Liver (tissue), 9 donors: ENCODE data around the gene SSRP1. TPM values are rescaled to one million over a fixed set of nuclear protein-coding genes. Genes with fewer than 3 reads are reported as not detected.
A peak's percentile ranks its signal among the peaks of the same experiment; 100 is the strongest.

ENCODE experiments used
- DNase-seq: peaks from one replicate; pipeline ENCODE4 v3.0.0-alpha.2; 2017; ENCODE audit warnings: low spot score
- H3K27ac ChIP-seq, 2 donors: one replicate each; pipeline ENCODE4 v1.7.0; 2013; ENCODE audit warnings: inconsistent platforms in 2 of 2, low read length in 2 of 2, control low read depth in 1 of 2, low read depth in 1 of 2, mild to moderate bottlenecking in 1 of 2
- H3K27me3 ChIP-seq, 4 donors: one replicate each; pipeline versions ENCODE4 v1.6.1 to v1.7.0; 2013; ENCODE audit warnings: low read length in 3 of 4, inconsistent platforms in 1 of 4, mild to moderate bottlenecking in 1 of 4, moderate library complexity in 1 of 4; ENCODE audit not compliant: control insufficient read depth in 4 of 4, insufficient read depth in 4 of 4
- H3K36me3 ChIP-seq, 4 donors: one replicate each; pipeline versions ENCODE4 v1.6.1 to v1.7.0; 2013; ENCODE audit warnings: low read length in 3 of 4, mild to moderate bottlenecking in 3 of 4, low read depth in 1 of 4, moderate library complexity in 1 of 4; ENCODE audit not compliant: control insufficient read depth in 4 of 4, insufficient read depth in 3 of 4
- H3K4me1 ChIP-seq, 4 donors: one replicate each; pipeline versions ENCODE4 v1.6.1 to v1.7.0; 2013; ENCODE audit warnings: low read length in 3 of 4, mild to moderate bottlenecking in 3 of 4, moderate library complexity in 1 of 4; ENCODE audit not compliant: control insufficient read depth in 4 of 4, insufficient read depth in 4 of 4
- H3K4me3 ChIP-seq, 3 donors: one replicate each; pipeline versions ENCODE4 v1.6.1 to v1.7.0; 2013; ENCODE audit warnings: low read length in 3 of 3, control low read depth in 1 of 3, low read depth in 1 of 3, mild to moderate bottlenecking in 1 of 3
- H3K9ac ChIP-seq, 2 donors: one replicate each; pipeline ENCODE4 v1.7.0; 2013; ENCODE audit warnings: low read length in 2 of 2, mild to moderate bottlenecking in 2 of 2, moderate library complexity in 2 of 2, control low read depth in 1 of 2, low read depth in 1 of 2
- H3K9me3 ChIP-seq, 4 donors: one replicate each; pipeline versions ENCODE4 v1.6.1 to v1.7.0; 2013; ENCODE audit warnings: low read length in 3 of 4; ENCODE audit not compliant: control insufficient read depth in 4 of 4
- EGR1 ChIP-seq, 2 donors: IDR thresholded peaks; 2 replicates each; pipeline ENCODE4 v1.6.1; 2016 to 2018; ENCODE audit warnings: antibody characterized with exemption in 2 of 2, low read depth in 2 of 2
- FOXA1 ChIP-seq: IDR thresholded peaks from 2 replicates; pipeline ENCODE4 v1.6.1; 2016; ENCODE audit warnings: antibody characterized with exemption
- FOXA2 ChIP-seq: IDR thresholded peaks from 2 replicates; pipeline ENCODE4 v1.6.1; 2016; ENCODE audit warnings: antibody characterized with exemption
- GABPA ChIP-seq, 2 donors: IDR thresholded peaks in 1 of 2; conservative IDR thresholded peaks in 1 of 2; 2 replicates each; pipeline ENCODE4 v1.6.1; 2016; ENCODE audit warnings: antibody characterized with exemption in 2 of 2, mild to moderate bottlenecking in 1 of 2, moderate library complexity in 1 of 2
- HNF4A ChIP-seq, 2 donors: conservative IDR thresholded peaks; 2 replicates each; pipeline ENCODE4 v1.6.1; 2016; ENCODE audit warnings: antibody characterized with exemption in 2 of 2, mild to moderate bottlenecking in 2 of 2
- HNF4G ChIP-seq: IDR thresholded peaks from 2 replicates; pipeline ENCODE4 v1.6.1; 2016; ENCODE audit warnings: antibody characterized with exemption
- JUND ChIP-seq, 2 donors: IDR thresholded peaks; 2 replicates each; pipeline ENCODE4 v1.6.1; 2016; ENCODE audit warnings: antibody characterized with exemption in 2 of 2
- NR2F2 ChIP-seq: IDR thresholded peaks from 2 replicates; pipeline ENCODE4 v1.6.1; 2016; ENCODE audit warnings: antibody characterized with exemption
- RAD21 ChIP-seq, 2 donors: IDR thresholded peaks; 2 replicates each; pipeline ENCODE4 v1.6.1; 2016; ENCODE audit warnings: antibody characterized with exemption in 2 of 2, mild to moderate bottlenecking in 2 of 2
- REST ChIP-seq: IDR thresholded peaks from 2 replicates; pipeline ENCODE4 v1.6.1; 2016; ENCODE audit warnings: antibody characterized with exemption, mild to moderate bottlenecking
- RXRA ChIP-seq, 2 donors: IDR thresholded peaks; 2 replicates each; pipeline ENCODE4 v1.6.1; 2017 to 2018; ENCODE audit warnings: antibody characterized with exemption in 2 of 2, mild to moderate bottlenecking in 1 of 2
- SP1 ChIP-seq: IDR thresholded peaks from 2 replicates; pipeline ENCODE4 v1.6.1; 2018; ENCODE audit warnings: antibody characterized with exemption, mild to moderate bottlenecking
- TAF1 ChIP-seq: conservative IDR thresholded peaks from 2 replicates; pipeline ENCODE4 v1.6.1; 2016; ENCODE audit warnings: antibody characterized with exemption, mild to moderate bottlenecking
- YY1 ChIP-seq: IDR thresholded peaks from 2 replicates; pipeline ENCODE4 v1.6.1; 2016; ENCODE audit warnings: antibody characterized with exemption, mild to moderate bottlenecking
- WGBS: extraction: QIAGEN DNeasy Blood & Tissue Kit; methylation state at CpG from one replicate; pipeline ENCODE4 v1.1.7; 2013; 5-methylcytosine and 5-hydroxymethylcytosine counted together
- polyA plus RNA-seq, 2 donors: library from polyadenylated mRNA; stranded (reverse) in 1 of 2; unstranded in 1 of 2; fragments of 200-250 nt in 1 of 2; fragments of >200 nt in 1 of 2; fragmentation: Nextera tagmentation in 1 of 2; extraction: Ambion mirVana in 1 of 2; gene quantifications; one replicate each; pipeline versions ENCODE4 v1.2.1 to v1.2.3, GENCODE V29; 2013 to 2015
- total RNA-seq, 2 donors: library from RNA; depleted of rRNA; stranded (reverse); fragments of >200 nt; gene quantifications; one replicate each; pipeline ENCODE4 v1.2.3, GENCODE V29; 2014
- TF ChIP-seq, protein P1 (sequence below): IDR thresholded peaks from 2 replicates; pipeline ENCODE4 v1.6.1; 2016; ENCODE audit warnings: antibody characterized with exemption
- TF ChIP-seq, protein P2 (sequence below): IDR thresholded peaks from 2 replicates; pipeline ENCODE4 v1.6.1; 2016; ENCODE audit warnings: antibody characterized with exemption
- TF ChIP-seq, protein P3 (sequence below): IDR thresholded peaks from 2 replicates; pipeline ENCODE4 v1.6.1; 2016; ENCODE audit warnings: antibody characterized with exemption
- TF ChIP-seq, protein P4 (sequence below): fragments of 150-350 bp; IDR thresholded peaks from 2 replicates; pipeline ENCODE4 v1.5.1; 2017; ENCODE audit warnings: improper control_type of control experiment, low read depth, low read length; ENCODE audit not compliant: missing input control
- donor health status: healthy.
- donor health status: healthy.
- donor health status: healthy.
- donor health status: healthy.
- donor health status: healthy.

Gene SSRP1
- total and polyA plus RNA-seq, 4 donors, result 13.9 to 45.3 (median 28.4) TPM

- TF ChIP-seq, protein P1, sequence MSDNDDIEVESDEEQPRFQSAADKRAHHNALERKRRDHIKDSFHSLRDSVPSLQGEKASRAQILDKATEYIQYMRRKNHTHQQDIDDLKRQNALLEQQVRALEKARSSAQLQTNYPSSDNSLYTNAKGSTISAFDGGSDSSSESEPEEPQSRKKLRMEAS, result no peak
- TF ChIP-seq, protein P2, sequence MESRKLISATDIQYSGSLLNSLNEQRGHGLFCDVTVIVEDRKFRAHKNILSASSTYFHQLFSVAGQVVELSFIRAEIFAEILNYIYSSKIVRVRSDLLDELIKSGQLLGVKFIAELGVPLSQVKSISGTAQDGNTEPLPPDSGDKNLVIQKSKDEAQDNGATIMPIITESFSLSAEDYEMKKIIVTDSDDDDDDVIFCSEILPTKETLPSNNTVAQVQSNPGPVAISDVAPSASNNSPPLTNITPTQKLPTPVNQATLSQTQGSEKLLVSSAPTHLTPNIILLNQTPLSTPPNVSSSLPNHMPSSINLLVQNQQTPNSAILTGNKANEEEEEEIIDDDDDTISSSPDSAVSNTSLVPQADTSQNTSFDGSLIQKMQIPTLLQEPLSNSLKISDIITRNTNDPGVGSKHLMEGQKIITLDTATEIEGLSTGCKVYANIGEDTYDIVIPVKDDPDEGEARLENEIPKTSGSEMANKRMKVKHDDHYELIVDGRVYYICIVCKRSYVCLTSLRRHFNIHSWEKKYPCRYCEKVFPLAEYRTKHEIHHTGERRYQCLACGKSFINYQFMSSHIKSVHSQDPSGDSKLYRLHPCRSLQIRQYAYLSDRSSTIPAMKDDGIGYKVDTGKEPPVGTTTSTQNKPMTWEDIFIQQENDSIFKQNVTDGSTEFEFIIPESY, result no peak
- TF ChIP-seq EGR1 (IDR thresholded peaks at IDR 0.05; ENCODE audit: low read depth in 2 of 2), result no peak
- TF ChIP-seq FOXA2, result no peak
- no peak for TF ChIP-seq NR2F2
- TF ChIP-seq FOXA1, result no peak
- no peak for TF ChIP-seq HNF4G
- no peak for TF ChIP-seq HNF4A (conservative IDR thresholded peaks at IDR 0.05)
- no peak for TF ChIP-seq RAD21 (IDR thresholded peaks at IDR 0.05)
- TF ChIP-seq, protein P3, sequence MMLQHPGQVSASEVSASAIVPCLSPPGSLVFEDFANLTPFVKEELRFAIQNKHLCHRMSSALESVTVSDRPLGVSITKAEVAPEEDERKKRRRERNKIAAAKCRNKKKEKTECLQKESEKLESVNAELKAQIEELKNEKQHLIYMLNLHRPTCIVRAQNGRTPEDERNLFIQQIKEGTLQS, result no peak
- no peak for TF ChIP-seq YY1
- TF ChIP-seq GABPA (IDR thresholded peaks at IDR 0.05 in 1 of 2, conservative IDR thresholded peaks at IDR 0.05 in 1 of 2), result no peak
- TF ChIP-seq JUND (IDR thresholded peaks at IDR 0.05), result no peak
- no peak for TF ChIP-seq TAF1
- no peak for TF ChIP-seq REST
- no peak for TF ChIP-seq RXRA (IDR thresholded peaks at IDR 0.05)
- no peak for TF ChIP-seq SP1
- TF ChIP-seq, protein P4, sequence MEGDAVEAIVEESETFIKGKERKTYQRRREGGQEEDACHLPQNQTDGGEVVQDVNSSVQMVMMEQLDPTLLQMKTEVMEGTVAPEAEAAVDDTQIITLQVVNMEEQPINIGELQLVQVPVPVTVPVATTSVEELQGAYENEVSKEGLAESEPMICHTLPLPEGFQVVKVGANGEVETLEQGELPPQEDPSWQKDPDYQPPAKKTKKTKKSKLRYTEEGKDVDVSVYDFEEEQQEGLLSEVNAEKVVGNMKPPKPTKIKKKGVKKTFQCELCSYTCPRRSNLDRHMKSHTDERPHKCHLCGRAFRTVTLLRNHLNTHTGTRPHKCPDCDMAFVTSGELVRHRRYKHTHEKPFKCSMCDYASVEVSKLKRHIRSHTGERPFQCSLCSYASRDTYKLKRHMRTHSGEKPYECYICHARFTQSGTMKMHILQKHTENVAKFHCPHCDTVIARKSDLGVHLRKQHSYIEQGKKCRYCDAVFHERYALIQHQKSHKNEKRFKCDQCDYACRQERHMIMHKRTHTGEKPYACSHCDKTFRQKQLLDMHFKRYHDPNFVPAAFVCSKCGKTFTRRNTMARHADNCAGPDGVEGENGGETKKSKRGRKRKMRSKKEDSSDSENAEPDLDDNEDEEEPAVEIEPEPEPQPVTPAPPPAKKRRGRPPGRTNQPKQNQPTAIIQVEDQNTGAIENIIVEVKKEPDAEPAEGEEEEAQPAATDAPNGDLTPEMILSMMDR, result no peak
- WGBS, result 36% methylated on average over 12 of the region's 12 CpGs
- H3K36me3 ChIP-seq, result peaks cover 2 to 21% (median 17%) of the 10 kb centered on the region in 4 donors
- H3K27me3 ChIP-seq, result no peaks in the 10 kb centered on the region
- no peaks in the 10 kb centered on the region for H3K9me3 ChIP-seq
- H3K4me1 ChIP-seq, result peaks cover 2 to 18% (median 13%) of the 10 kb centered on the region in 4 donors
- DNase-seq, result no peak
- H3K4me3 ChIP-seq, result peak overlapping the region; percentile 4 to 90 (median 79)
- H3K9ac ChIP-seq, result peak overlapping the region; percentile 3 to 82
- peak overlapping the region; percentile 5 to 78 for H3K27ac ChIP-seq
Observed at GRCh38 chr11:57336111-57336666, 497 bp upstream of the SSRP1 start.
